GM06990 (cell line): ENCODE results near the gene SLITRK5.

Source experiments
- DNase-seq: peaks from one replicate; pipeline ENCODE4 v3.0.0-alpha.2; 2011; ENCODE audit not compliant: insufficient read length; ENCODE audit errors: extremely low read depth
- H3K27me3 ChIP-seq: replicated peaks from 2 replicates; pipeline ENCODE4 v1.6.0; 2011; ENCODE audit warnings: low read length; ENCODE audit not compliant: control insufficient read depth, insufficient read depth
- H3K36me3 ChIP-seq: 2 replicates; pipeline ENCODE4 v1.5.1; 2011; ENCODE audit warnings: low read length; ENCODE audit not compliant: control insufficient read depth, insufficient read depth
- H3K4me3 ChIP-seq: replicated peaks from 2 replicates; pipeline ENCODE4 v1.5.1; 2011; ENCODE audit warnings: low read depth, mild to moderate bottlenecking, control low read depth, low read length
- CTCF ChIP-seq: IDR thresholded peaks from 2 replicates; pipeline ENCODE4 v1.5.1; 2011; ENCODE audit warnings: low read length, control low read depth, mild to moderate bottlenecking, inconsistent platforms; ENCODE audit not compliant: insufficient read depth, poor library complexity, severe bottlenecking

SLITRK5 gene

DNA sequence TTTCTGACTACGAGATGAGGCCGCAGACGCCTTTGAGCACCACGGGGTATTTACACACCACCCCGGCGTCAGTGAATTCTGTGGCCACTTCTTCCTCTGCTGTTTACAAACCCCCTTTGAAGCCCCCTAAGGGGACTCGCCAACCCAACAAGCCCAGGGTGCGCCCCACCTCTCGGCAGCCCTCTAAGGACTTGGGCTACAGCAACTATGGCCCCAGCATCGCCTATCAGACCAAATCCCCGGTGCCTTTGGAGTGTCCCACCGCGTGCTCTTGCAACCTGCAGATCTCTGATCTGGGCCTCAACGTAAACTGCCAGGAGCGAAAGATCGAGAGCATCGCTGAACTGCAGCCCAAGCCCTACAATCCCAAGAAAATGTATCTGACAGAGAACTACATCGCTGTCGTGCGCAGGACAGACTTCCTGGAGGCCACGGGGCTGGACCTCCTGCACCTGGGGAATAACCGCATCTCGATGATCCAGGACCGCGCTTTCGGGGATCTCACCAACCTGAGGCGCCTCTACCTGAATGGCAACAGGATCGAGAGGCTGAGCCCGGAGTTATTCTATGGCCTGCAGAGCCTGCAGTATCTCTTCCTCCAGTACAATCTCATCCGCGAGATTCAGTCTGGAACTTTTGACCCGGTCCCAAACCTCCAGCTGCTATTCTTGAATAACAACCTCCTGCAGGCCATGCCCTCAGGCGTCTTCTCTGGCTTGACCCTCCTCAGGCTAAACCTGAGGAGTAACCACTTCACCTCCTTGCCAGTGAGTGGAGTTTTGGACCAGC is 5.3 kb downstream of the SLITRK5 start:
- no peaks in the 10 kb centered on the region for H3K36me3 ChIP-seq
- H3K4me3 ChIP-seq = no peak overlapping the region
- no peak for TF ChIP-seq CTCF
- H3K27me3 ChIP-seq = no peaks in the 10 kb centered on the region
- DNase-seq = no peak

GRCh38 chr13:87677043-87677495 is 5.9 kb downstream of the SLITRK5 start:
- Histone ChIP-seq H3K4me3 (no peak overlapping the region), H3K36me3 (no peaks in the 10 kb centered on the region), H3K27me3 (no peaks in the 10 kb centered on the region)
- no peak for TF ChIP-seq CTCF
- no peak for DNase-seq

- no peak for TF ChIP-seq CTCF
- Histone ChIP-seq H3K27me3 (no peaks in the 10 kb centered on the region), H3K36me3 (no peaks in the 10 kb centered on the region), H3K4me3 (no peak overlapping the region)
- no peak for DNase-seq
Observed at GRCh38 chr13:87677496-87678371, 6.6 kb downstream of the SLITRK5 start.

- Histone ChIP-seq H3K27me3 (no peaks in the 10 kb centered on the region), H3K4me3 (no peak overlapping the region), H3K36me3 (no peaks in the 10 kb centered on the region)
- no peak for DNase-seq
- TF ChIP-seq CTCF = no peak
Observed at GRCh38 chr13:87678372-87678752, 7.2 kb downstream of the SLITRK5 start.

GRCh38 chr13:87680298-87680697 is 9.1 kb downstream of the SLITRK5 start:
- H3K36me3 ChIP-seq = no peaks in the 10 kb centered on the region
- no peak for TF ChIP-seq CTCF
- no peak for DNase-seq

More at GRCh38 chr13:87680298-87680697, 9.1 kb downstream of the SLITRK5 start:
- no peaks in the 10 kb centered on the region for H3K27me3 ChIP-seq
- no peak overlapping the region for H3K4me3 ChIP-seq
